ENCODE data around the gene EHF. TPM values are rescaled to one million over a fixed set of nuclear protein-coding genes. Genes with fewer than 3 reads are reported as not detected.

EHF gene
- total RNA-seq, 1 experiment from 2014 or later = 37.0 TPM

DNA sequence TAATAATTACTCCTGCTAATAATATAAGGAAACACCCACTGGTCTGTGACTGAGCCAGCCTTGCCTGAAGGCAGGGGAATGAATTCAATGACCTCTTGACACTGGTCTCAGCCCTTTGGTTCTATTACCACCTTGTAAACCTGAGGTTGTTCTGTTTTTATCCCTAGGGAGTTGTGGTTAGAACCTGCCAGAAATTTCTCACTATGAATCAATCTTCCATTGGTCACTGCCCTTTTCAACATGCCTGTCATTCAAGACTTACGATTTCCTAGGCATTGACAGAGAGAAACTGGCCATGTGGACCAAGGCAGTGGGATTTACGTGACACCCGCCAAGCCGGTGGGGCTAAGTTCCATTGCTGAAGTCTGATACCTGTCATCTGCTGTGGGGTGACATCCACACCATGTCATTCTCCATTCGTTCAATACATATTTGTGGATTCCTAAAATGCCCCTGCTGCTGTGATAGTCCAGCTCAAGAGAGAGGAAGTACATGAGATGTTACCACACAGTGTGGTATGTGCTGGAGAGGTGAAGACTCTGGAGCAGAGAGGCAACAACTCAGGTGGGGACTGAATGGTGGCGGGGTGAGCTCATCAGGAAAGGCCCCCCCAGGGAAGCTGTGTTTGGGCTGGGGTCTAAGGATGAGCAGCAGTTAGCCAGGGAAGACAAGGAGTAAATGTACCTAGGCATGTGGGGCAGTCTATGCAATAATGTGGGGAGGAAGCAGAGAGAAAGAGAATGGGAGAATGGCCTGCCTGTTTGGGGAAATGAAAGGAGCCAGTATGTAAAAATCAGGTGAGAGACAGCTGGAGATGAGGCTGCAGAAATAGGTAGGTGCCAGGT is 15.2 kb upstream of the EHF start:
- no peaks in the 10 kb centered on the region for H3F3A ChIP-seq (ENCODE audit: low read length, unreplicated experiment)
- no peak overlapping the region for H3K27ac ChIP-seq (ENCODE audit: low read length)
- no peaks in the 10 kb centered on the region for H3K9me2 ChIP-seq (replicated peaks; ENCODE audit: low read length)
- no peak overlapping the region for H3K4me2 ChIP-seq (ENCODE audit: low read length)
- intact Hi-C loops (cut with micrococcal nuclease) = no loop called here
- H3K9me3 ChIP-seq (ENCODE audit: low read length) = no peaks in the 10 kb centered on the region
- no peak overlapping the region for H3K4me3 ChIP-seq (ENCODE audit: low read length)
- ATAC-seq = no peak
- POLR2A ChIA-PET (ENCODE audit: unreplicated experiment) = no interaction called here
- CTCF ChIA-PET = no interaction called here
- H2AFZ ChIP-seq (ENCODE audit: low read length) = no peak overlapping the region
- BruUV-seq (replicated peaks) = no TSS peak
- H3K36me3 ChIP-seq (ENCODE audit: low read depth, low read length) = no peaks in the 10 kb centered on the region
- no peaks in the 10 kb centered on the region for H4K20me1 ChIP-seq (ENCODE audit: low read length)
- no peaks in the 10 kb centered on the region for H3K27me3 ChIP-seq (ENCODE audit: low read length)
- no peak for DNase-seq
- H3K9ac ChIP-seq (ENCODE audit: low read length) = no peak overlapping the region
- TF ChIP-seq, protein P1, sequence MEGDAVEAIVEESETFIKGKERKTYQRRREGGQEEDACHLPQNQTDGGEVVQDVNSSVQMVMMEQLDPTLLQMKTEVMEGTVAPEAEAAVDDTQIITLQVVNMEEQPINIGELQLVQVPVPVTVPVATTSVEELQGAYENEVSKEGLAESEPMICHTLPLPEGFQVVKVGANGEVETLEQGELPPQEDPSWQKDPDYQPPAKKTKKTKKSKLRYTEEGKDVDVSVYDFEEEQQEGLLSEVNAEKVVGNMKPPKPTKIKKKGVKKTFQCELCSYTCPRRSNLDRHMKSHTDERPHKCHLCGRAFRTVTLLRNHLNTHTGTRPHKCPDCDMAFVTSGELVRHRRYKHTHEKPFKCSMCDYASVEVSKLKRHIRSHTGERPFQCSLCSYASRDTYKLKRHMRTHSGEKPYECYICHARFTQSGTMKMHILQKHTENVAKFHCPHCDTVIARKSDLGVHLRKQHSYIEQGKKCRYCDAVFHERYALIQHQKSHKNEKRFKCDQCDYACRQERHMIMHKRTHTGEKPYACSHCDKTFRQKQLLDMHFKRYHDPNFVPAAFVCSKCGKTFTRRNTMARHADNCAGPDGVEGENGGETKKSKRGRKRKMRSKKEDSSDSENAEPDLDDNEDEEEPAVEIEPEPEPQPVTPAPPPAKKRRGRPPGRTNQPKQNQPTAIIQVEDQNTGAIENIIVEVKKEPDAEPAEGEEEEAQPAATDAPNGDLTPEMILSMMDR (conservative IDR thresholded peaks at IDR 0.05; ENCODE audit: low read depth, low read length) = no peak
- TF ChIP-seq EZH2 (IDR thresholded peaks at IDR 0.05; ENCODE audit: low read length, unreplicated experiment) (no peak), EZH2phosphoT487 (IDR thresholded peaks at IDR 0.05; ENCODE audit: borderline replicate concordance, low read length) (no peak)
- H3K79me2 ChIP-seq (ENCODE audit: low read length) = no peaks in the 10 kb centered on the region
- H3K4me1 ChIP-seq (ENCODE audit: insufficient read depth, low read length) = peaks cover 14% of the 10 kb centered on the region

DNA sequence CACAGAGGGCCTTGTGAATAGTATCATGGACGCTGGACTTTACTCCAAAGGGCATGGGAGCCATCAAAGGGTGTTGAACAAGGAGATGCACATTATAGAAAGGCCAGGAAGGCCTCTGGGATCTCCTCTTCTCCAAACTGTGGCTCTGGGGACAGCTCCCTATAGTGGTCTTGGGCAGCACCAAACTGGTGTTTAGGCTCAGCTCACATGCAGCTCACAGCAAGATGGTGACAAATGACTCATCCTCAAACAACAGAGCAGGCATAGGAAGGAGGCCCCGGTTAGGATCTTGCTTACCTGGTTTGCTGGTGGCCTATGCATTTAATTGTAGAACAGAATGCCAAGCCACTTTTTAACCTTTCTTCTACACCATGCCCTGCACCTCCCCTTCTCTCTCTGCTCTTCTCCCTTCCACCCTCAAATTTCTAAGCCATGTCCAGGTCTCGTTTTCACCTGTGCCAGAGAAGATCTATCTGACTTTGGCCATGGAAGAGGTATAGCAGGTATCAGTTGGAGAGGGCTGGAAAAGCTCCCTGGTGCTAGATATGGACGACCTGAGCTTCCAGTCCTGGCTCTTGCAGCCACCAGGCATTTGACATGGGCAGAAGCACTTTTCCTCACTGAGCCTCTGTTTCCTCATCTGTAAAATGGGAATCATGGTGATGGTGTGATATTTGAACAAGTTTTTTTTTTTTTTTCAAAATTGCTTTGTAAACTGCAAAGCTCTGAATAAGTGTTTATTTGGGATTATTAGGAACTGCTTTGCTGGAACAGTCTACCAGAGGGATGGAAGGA is 14.4 kb upstream of the EHF start:
- no peaks in the 10 kb centered on the region for H3F3A ChIP-seq (ENCODE audit: low read length, unreplicated experiment)
- ChIA-PET POLR2A (ENCODE audit: unreplicated experiment) (no interaction called here), CTCF (no interaction called here)
- peaks cover 13% of the 10 kb centered on the region for H3K4me1 ChIP-seq (ENCODE audit: insufficient read depth, low read length)
- H3K79me2 ChIP-seq (ENCODE audit: low read length) = no peaks in the 10 kb centered on the region
- no peak overlapping the region for H3K27ac ChIP-seq (ENCODE audit: low read length)
- H3K9ac ChIP-seq (ENCODE audit: low read length) = no peak overlapping the region
- H4K20me1 ChIP-seq (ENCODE audit: low read length) = no peaks in the 10 kb centered on the region
- no TSS peak for BruUV-seq (replicated peaks)
- H3K4me2 ChIP-seq (ENCODE audit: low read length) = no peak overlapping the region
- H3K9me2 ChIP-seq (replicated peaks; ENCODE audit: low read length) = no peaks in the 10 kb centered on the region
- ATAC-seq = no peak; the same call in 1 of the 2 replicates
- TF ChIP-seq EZH2phosphoT487 (IDR thresholded peaks at IDR 0.05; ENCODE audit: borderline replicate concordance, low read length) (no peak), EZH2 (IDR thresholded peaks at IDR 0.05; ENCODE audit: low read length, unreplicated experiment) (no peak)
- TF ChIP-seq, protein P1 (conservative IDR thresholded peaks at IDR 0.05; ENCODE audit: low read depth, low read length) = no peak
- intact Hi-C loops (cut with micrococcal nuclease) = no loop called here
- no peaks in the 10 kb centered on the region for H3K9me3 ChIP-seq (ENCODE audit: low read length)
- no peaks in the 10 kb centered on the region for H3K27me3 ChIP-seq (ENCODE audit: low read length)
- H2AFZ ChIP-seq (ENCODE audit: low read length) = no peak overlapping the region
- H3K36me3 ChIP-seq (ENCODE audit: low read depth, low read length) = no peaks in the 10 kb centered on the region
- no peak for DNase-seq
- H3K4me3 ChIP-seq (ENCODE audit: low read length) = no peak overlapping the region
